GM13976 (cell line): ENCODE measurements around the gene ADAMTS4.

Experiments used
- DNase-seq: peaks from one replicate; pipeline ENCODE4 v3.0.0; 2012; ENCODE audit warnings: low spot score
- in situ Hi-C: fragments of 300-500 bp; cut with MboI; formaldehyde crosslinking; loops from one replicate; pipeline ENCODE4 v1.12.0; 2022; ENCODE audit warnings: low sequenced_read_pairs, mixed read lengths, inconsistent platforms; ENCODE audit not compliant: unreplicated experiment
- TF ChIP-seq, protein P1 (sequence below): IDR thresholded peaks from 2 replicates; pipeline ENCODE4 v1.5.1; 2012; ENCODE audit warnings: borderline replicate concordance, mild to moderate bottlenecking; ENCODE audit not compliant: insufficient read depth; ENCODE audit errors: extremely low read depth, missing control alignments, control extremely low read depth

The ADAMTS4 gene

DNA sequence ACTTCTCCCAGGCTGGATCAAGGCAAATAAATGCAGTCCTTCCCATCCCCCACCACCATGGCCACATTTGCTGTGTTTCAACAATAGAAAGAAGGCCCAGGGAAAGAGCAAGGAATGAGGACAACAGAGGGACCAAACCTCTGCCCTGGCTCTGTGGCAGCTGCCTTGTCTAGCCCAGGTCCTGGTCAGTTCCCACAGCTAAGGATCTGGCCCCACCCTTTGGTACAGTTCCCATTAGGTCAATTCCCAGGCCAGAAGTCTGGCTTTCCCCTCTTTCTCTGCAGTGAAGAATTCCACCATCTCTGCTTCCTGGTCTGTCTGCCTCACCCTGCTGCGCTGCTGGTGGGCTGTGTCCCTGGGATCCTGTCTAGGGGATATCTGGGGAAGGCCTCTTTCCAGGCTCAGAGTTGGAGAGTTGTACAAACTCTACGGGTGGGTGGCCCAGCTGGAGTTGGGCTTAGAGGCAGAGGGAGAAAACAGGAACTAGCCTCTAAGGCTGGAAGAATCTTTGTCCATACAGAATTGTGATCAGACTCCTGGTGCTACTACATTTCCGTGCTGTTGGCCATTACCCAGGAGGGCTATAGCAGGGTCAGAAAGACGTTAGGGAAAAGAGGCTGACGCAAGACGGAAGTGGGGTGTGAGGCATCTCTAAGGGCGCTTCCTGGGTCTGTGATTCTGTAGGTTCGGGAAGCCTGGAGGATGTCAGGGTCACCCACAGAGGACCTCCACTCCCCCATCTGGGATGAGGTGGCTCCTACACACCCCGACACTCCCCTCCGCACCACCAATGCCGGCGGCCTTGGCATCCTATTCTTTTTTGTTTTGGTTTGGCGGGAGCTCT is 2.4 kb upstream of the ADAMTS4 start:
- TF ChIP-seq, protein P1, sequence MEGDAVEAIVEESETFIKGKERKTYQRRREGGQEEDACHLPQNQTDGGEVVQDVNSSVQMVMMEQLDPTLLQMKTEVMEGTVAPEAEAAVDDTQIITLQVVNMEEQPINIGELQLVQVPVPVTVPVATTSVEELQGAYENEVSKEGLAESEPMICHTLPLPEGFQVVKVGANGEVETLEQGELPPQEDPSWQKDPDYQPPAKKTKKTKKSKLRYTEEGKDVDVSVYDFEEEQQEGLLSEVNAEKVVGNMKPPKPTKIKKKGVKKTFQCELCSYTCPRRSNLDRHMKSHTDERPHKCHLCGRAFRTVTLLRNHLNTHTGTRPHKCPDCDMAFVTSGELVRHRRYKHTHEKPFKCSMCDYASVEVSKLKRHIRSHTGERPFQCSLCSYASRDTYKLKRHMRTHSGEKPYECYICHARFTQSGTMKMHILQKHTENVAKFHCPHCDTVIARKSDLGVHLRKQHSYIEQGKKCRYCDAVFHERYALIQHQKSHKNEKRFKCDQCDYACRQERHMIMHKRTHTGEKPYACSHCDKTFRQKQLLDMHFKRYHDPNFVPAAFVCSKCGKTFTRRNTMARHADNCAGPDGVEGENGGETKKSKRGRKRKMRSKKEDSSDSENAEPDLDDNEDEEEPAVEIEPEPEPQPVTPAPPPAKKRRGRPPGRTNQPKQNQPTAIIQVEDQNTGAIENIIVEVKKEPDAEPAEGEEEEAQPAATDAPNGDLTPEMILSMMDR: no peak
- DNase-seq: peak; percentile 22
- in situ Hi-C loops: no loop called here

DNA sequence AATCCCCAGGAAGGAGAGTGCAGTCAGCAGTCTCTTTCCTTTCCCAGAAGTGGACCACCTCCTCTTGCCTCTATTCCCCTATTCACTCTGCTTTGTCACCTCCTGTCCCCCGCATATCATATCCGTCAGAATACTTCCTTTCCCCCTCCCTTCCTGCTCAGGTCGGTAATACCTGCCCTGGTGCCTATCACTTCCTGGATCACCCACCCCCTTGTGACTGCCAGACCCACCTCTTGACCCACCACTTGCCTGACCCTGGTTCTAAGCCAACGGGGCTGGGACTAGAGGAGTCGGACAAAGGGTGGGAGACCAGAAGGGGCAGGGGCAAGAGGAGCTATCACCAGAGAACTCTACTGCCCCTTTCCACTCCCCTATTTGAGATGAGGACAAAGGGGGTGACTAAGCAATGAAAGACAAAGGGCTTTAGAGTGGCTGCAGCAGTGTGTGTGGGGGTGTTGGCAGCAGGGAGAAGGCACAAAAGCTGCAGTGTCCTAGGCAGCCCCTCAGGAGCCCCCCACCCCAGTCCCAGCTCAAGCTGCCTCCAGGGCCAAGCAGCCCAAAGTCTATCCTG is 1.7 kb upstream of the ADAMTS4 start:
- peak; percentile 18 for DNase-seq
- TF ChIP-seq, protein P1: no peak
- in situ Hi-C loops: no loop called here

DNA sequence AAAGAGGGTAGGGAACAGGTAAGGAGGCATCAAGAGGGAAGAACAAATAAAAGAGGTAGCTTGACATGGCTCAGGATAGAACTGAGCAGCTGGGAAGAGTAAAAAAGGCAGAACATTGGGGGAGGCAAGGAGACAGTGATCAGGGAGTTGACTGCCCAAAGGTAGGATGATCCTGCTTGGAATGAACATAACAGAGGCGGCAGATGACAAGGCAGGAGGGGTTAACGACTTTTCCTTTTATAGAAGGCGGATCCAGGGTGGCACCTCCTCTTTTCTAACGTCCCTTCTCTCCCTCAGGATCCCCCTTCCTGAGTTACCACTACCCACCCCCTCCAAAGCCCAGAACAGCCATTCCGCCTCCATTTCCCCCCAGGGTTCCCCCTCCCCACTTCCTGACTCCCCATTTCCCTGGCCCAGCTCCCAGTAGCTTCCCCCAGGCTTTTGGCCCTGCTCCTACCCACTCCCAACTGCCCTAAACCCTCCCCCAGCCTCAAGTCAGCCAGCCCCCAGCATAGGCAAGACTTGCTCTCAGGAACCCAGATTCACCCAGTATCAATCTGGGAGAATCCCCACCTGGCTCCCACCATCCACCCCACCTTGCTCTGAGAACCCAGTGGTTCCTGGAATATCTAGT is 769 bp upstream of the ADAMTS4 start:
- no peak for DNase-seq
- in situ Hi-C loops: no loop called here
- TF ChIP-seq, protein P1: no peak

DNA sequence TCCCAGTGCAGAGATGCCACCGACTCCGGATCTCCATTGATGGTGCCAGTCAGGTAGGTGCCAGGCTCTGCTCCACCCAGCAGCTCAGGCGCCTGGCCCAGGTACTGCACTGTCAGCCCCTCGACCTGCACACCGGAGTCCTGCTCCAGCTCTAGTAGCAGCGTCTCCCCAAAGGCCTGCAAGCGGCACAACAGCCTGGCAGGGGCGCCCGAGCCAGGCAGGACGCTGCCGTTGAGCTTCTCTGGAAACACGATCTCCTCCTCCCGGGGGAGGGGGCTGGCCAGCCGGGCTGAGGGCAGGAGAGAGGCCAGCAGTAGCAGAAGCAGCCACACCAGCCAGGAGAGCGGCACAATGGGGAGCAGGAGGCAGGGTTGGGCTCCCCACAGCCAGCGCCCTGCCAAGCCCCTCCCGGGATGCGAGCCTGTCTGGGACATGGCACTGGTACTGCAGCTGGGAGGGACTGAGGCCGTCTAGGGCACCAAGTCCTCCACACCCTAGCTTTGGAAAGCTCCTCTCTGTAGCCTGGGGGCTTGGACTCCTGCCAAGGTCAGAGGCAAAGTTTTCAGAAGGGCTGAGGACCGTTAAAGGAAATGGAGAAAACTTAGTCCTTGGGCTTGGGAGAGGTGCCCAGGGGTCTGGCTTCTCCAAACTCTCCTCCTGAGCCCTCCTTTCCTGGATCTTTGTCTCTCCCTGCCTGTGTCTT is 509 bp downstream of the ADAMTS4 start:
- TF ChIP-seq, protein P1: no peak
- no peak for DNase-seq
- in situ Hi-C loops: no loop called here

DNA sequence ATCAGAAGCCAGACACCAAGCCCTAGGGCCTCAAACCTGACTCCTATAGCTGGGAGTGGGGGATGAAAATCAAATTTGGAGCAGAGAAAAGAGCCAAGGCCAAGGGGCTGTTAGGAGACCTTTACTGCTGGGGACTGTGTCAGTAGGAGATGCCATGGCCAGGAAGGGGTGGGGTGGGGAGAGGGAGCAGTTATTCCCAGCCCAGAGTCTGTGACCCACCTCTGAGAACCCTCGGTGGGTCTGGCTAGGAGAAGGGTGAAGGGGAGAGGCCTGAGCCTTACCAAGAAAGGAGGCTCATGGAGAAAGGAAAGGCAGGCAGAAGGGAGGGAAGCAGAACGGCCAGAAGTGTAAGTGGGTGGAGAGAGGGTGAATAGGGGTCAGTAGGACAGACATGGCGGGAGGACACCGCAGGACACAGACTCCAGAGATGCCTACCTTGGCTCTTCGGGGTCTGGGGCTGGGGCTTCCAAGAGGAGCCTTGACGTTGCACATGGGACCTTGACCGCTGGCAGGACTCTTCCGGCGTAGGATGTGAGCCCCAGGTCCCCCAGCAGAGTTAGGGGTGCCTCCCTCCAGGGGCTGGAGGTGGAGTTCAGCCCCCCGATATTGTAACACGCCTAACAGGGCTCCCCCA is 1.2 kb downstream of the ADAMTS4 start:
- TF ChIP-seq, protein P1: no peak
- in situ Hi-C loops: no loop called here

More for the DNA sequence above, 1.2 kb downstream of the ADAMTS4 start:
- no peak for DNase-seq
